ENCODE measurements around the gene SP100. TPM values are rescaled to one million over a fixed set of nuclear protein-coding genes. Genes with fewer than 3 reads are reported as not detected.

SP100 gene
- total and polyA plus RNA-seq, 2 of the 4 experiments (the other 2 are of a cell fraction), result 50.6 to 69.0 TPM

- H4K91ac ChIP-seq (ENCODE audit: insufficient read depth, low read depth, low read length), result no peak overlapping the region
- H3K27ac ChIP-seq (ENCODE audit: insufficient read depth, low read length), result no peak overlapping the region
- no peak for TF ChIP-seq MAFK (IDR thresholded peaks at IDR 0.05; ENCODE audit: low read depth, low read length)
- no peak for TF ChIP-seq SMC3 (IDR thresholded peaks at IDR 0.05; ENCODE audit: low read depth, low read length)
- no peak for TF ChIP-seq BHLHE40 (IDR thresholded peaks at IDR 0.05; ENCODE audit: low read depth, low read length)
- no peak for TF ChIP-seq POLR2A (IDR thresholded peaks at IDR 0.05; ENCODE audit: low read depth, low read length)
- TF ChIP-seq MAZ (IDR thresholded peaks at IDR 0.05; ENCODE audit: borderline replicate concordance, low read depth, low read length), result no peak
- no peak for TF ChIP-seq RFX5 (IDR thresholded peaks at IDR 0.05; ENCODE audit: low read depth, low read length)
- TF ChIP-seq ELK1 (IDR thresholded peaks at IDR 0.05; ENCODE audit: borderline replicate concordance, low read depth, low read length), result no peak
- no peak for TF ChIP-seq CEBPB (IDR thresholded peaks at IDR 0.05; ENCODE audit: low read depth, low read length)
- dilution Hi-C loops (cut with HindIII; ENCODE audit: low sequenced_read_pairs, unreplicated experiment) (no loop called here), intact Hi-C loops (cut with micrococcal nuclease) (no loop called here), in situ Hi-C loops (cut with MboI; ENCODE audit: low sequenced_read_pairs) (no loop called here)
- CTCF ChIA-PET, result no interaction called here
- H3K4me1 ChIP-seq (ENCODE audit: control insufficient read depth, insufficient read depth, low read length), result no peaks in the 10 kb centered on the region
- H3K9me1 ChIP-seq (ENCODE audit: insufficient read depth, low read length), result no peaks in the 10 kb centered on the region
- no peak overlapping the region for H4K8ac ChIP-seq (ENCODE audit: low read depth in 2 of 2, low read length in 2 of 2)
- no peak overlapping the region for H3K18ac ChIP-seq (ENCODE audit: low read depth, low read length)
- no peak for DNase-seq
- no peak overlapping the region for H2AK9ac ChIP-seq (replicated peaks; ENCODE audit: low read depth, low read length, poor library complexity)
- POLR2A ChIA-PET (ENCODE audit: unreplicated experiment), result no interaction called here
- H3K9ac ChIP-seq (ENCODE audit: low read depth, low read length), result no peak overlapping the region
- no peak overlapping the region for H2BK20ac ChIP-seq (ENCODE audit: low read depth, low read length)
- no peak overlapping the region for H4K5ac ChIP-seq (ENCODE audit: low read depth, low read length)
- no peak overlapping the region for H3K4me2 ChIP-seq (ENCODE audit: low read depth, low read length)
- no peak overlapping the region for H3K23ac ChIP-seq (ENCODE audit: low read depth, low read length)
- H3K4ac ChIP-seq (ENCODE audit: low read depth, low read length), result no peak overlapping the region
- no peak overlapping the region for H2BK5ac ChIP-seq (ENCODE audit: low read depth, low read length, poor library complexity, severe bottlenecking)
- H3K36me3 ChIP-seq (ENCODE audit: control insufficient read depth, insufficient read depth, low read length), result no peaks in the 10 kb centered on the region
- H3K4me3 ChIP-seq (ENCODE audit: insufficient read depth, low read depth, low read length), result no peak overlapping the region
- H3K14ac ChIP-seq (replicated peaks; ENCODE audit: low read depth, low read length), result no peak overlapping the region
- no TSS peak for BruUV-seq (replicated peaks)
- no peaks in the 10 kb centered on the region for H3K79me1 ChIP-seq (ENCODE audit: low read depth in 1 of 2, low read length in 2 of 2)
- no peaks in the 10 kb centered on the region; the same call in 1 of the 2 replicates for H3K27me3 ChIP-seq (ENCODE audit: control insufficient read depth, insufficient read depth, low read length)
- H4K20me1 ChIP-seq (ENCODE audit: insufficient read depth, low read length), result no peaks in the 10 kb centered on the region
- no peak overlapping the region for H2BK15ac ChIP-seq (ENCODE audit: low read depth, low read length)
- no peak overlapping the region for H2BK120ac ChIP-seq (ENCODE audit: low read depth, low read length)
- peaks cover 3% of the 10 kb centered on the region; the same call in 1 of the 2 replicates for H3K9me3 ChIP-seq (ENCODE audit: control insufficient read depth, insufficient read depth, low read length)
- no peak for ATAC-seq (ENCODE audit: low read depth)
- H2AK5ac ChIP-seq (ENCODE audit: low read depth, low read length), result no peak overlapping the region
- H2AFZ ChIP-seq (replicated peaks; ENCODE audit: low read length, poor library complexity), result no peak overlapping the region
- WGBS, 2 experiments (ENCODE audit: extremely low coverage in 2 of 2, insufficient read length in 1 of 2), result no CpG with 5 or more reads among the region's 1 CpG
- H3K56ac ChIP-seq (ENCODE audit: extremely low read depth, insufficient read depth, low read length), result no peak overlapping the region
These were observed 155.0 kb downstream of the SP100 start for GRCh38 chr2:230570987-230571386.
